Placental pericyte (primary cell): ENCODE measurements around the gene FGF6. TPM values are rescaled to one million over a fixed set of nuclear protein-coding genes. Genes with fewer than 3 reads are reported as not detected.

Experiments
- total RNA-seq: library from RNA; depleted of rRNA; stranded (reverse); fragments of >200 nt; gene quantifications from 2 replicates; pipeline ENCODE4 v1.2.3, GENCODE V29; 2012

Gene FGF6
- not detected in 2 replicates for total RNA-seq

DNA sequence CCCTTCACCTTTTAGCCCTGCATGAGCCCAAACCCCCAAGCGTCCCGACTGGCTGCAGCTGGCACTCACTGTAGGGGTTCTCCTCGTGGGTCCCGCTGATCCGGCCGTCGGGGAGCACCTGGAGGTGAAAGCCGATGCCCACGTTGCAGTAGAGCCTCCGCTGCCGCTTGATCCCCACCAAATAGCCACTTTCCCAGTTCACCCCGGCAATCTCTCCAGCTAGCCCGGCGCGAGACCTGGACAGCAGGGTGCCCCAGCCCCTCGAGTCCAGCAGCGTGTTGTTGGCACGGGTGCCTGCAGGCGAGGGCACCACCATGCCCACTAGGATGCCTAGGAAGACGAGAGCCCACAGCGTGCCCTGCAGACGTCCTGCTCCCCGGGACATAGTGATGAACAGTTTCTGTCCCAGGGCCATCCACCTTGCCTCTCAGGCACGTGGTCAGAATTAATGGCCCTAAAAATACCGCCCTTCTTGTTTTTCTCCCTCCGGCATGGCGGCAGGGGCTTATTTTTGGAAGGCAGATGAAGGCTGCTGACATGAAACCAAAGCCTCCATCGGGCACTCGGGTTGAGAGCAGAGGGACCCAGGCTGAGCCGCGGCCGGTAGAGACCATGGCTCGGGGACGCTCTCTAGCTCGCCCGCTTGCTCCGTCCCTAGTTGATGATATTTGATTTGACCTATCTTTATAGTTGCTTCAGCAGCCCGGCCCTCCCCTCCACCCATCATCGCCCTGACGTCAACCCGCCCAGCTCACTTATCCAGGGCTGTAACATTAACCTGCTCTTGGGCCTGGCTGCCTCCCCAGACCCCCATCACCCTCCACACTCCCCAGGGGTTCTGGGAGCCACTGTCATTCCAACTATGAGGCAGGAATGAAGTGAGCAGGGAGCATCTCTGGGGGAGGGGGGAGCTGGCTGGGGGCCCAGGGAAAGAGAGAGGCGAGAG lies at the start of gene FGF6:
TSS of gene FGF6 (minus strand) at position 660 of the 946 bp plus-strand sequence. CDS start at position 415, 245 bp downstream.

Other genes with a start within 250 kb of the FGF6 start
- gene CCND2, start 172.1 kb downstream of the FGF6 start, total RNA-seq = 19.3 and 107 TPM in 2 replicates
- gene TIGAR, start 124.6 kb downstream of the FGF6 start, total RNA-seq = 15.5 and 19.3 TPM in 2 replicates
- gene FGF23, start 66.1 kb downstream of the FGF6 start, total RNA-seq = not detected in 2 replicates
- gene RAD51AP1, start 93.1 kb upstream of the FGF6 start, total RNA-seq = 1.3 and 24.9 TPM in 2 replicates
- 31.4 and 47.5 TPM in 2 replicates for gene DYRK4, start 116.4 kb upstream of the FGF6 start, total RNA-seq
- gene AKAP3, start 203.2 kb upstream of the FGF6 start, total RNA-seq = 1.0 and 3.5 TPM in 2 replicates
- 43.5 and 61.4 TPM in 2 replicates for gene NDUFA9, start 203.3 kb upstream of the FGF6 start, total RNA-seq